HEK293 (cell line): Measurements from ENCODE around the gene ADAM23.

Experiments used
- CTCF ChIA-PET: fragments of 350-600 bp; formaldehyde crosslinking; extraction: SDS; loops from one replicate; lab custom pipeline; 2021; ENCODE audit warnings: antibody characterized with exemption; lab: Yijun Ruan, JAX
- POLR2A ChIA-PET: fragments of 300-600 bp; formaldehyde crosslinking; extraction: SDS; loops from one replicate; lab custom pipeline; 2020; ENCODE audit warnings: antibody characterized with exemption, inconsistent platforms; lab: Yijun Ruan, JAX
- H3K27ac ChIP-seq: fragments of 200-500 bp; sonication (Bioruptor generic); 2 replicates; pipeline ENCODE4 v1.5.1; 2014; ENCODE audit warnings: low read depth, low read length, control low read depth, inconsistent platforms; ENCODE audit errors: extremely low read depth
- H3K36me3 ChIP-seq, 2 experiments: fragments of 200-500 bp in 1 of 2; sonication (Bioruptor generic) in 1 of 2; 1 replicate in 1 of 2; 2 replicates in 1 of 2; pipeline ENCODE4 v1.5.1; 2014 to 2017; ENCODE audit warnings: inconsistent platforms in 2 of 2, low read length in 2 of 2; ENCODE audit not compliant: control insufficient read depth in 2 of 2, insufficient read depth in 1 of 2
- H3K4me1 ChIP-seq: fragments of 200-500 bp; sonication (Bioruptor generic); 2 replicates; pipeline ENCODE4 v1.5.1; 2014; ENCODE audit warnings: mild to moderate bottlenecking, low read length, inconsistent platforms; ENCODE audit not compliant: control insufficient read depth, insufficient read depth
- H3K4me3 ChIP-seq: 2 replicates; pipeline ENCODE4 v1.5.1; 2011; ENCODE audit warnings: low read depth, mild to moderate bottlenecking, control low read depth, low read length, moderate library complexity
- H3K9me3 ChIP-seq: fragments of 200-500 bp; sonication (Bioruptor generic); 2 replicates; pipeline ENCODE4 v1.5.1; 2014; ENCODE audit warnings: low read depth, low read length, inconsistent platforms; ENCODE audit not compliant: control insufficient read depth, insufficient read depth
- BCL11A ChIP-seq: fragments of 450-650 bp; formaldehyde crosslinking; IDR thresholded peaks from 2 replicates; pipeline ENCODE4 v1.5.1; 2016; ENCODE audit warnings: low read depth, missing biosample characterization, missing genetic modification characterization
- GFI1B ChIP-seq: fragments of 450-650 bp; formaldehyde crosslinking; IDR thresholded peaks from 2 replicates; pipeline ENCODE4 v1.5.1; 2016; ENCODE audit warnings: missing biosample characterization, missing genetic modification characterization
- MEIS1 ChIP-seq: sonication (generic); formaldehyde crosslinking; IDR thresholded peaks from 2 replicates; pipeline ENCODE4 v1.8.1; 2022; ENCODE audit warnings: missing genetic modification reagents, mild to moderate bottlenecking, borderline replicate concordance
- TCF7L2 ChIP-seq: IDR thresholded peaks from 2 replicates; pipeline ENCODE4 v1.6.1; 2011; ENCODE audit warnings: low read depth, mild to moderate bottlenecking, inconsistent platforms, low read length, moderate library complexity, borderline replicate concordance
- ZBTB21 ChIP-seq: fragments of 450-650 bp; formaldehyde crosslinking; IDR thresholded peaks from 2 replicates; pipeline ENCODE4 v1.5.1; 2017; ENCODE audit warnings: missing biosample characterization, missing genetic modification characterization
- ZFP41 ChIP-seq: fragments of 450-650 bp; formaldehyde crosslinking; IDR thresholded peaks from 2 replicates; pipeline ENCODE4 v1.5.1; 2016; ENCODE audit warnings: missing biosample characterization, missing genetic modification characterization, borderline replicate concordance
- ZNF146 ChIP-seq: fragments of 450-650 bp; formaldehyde crosslinking; IDR thresholded peaks from 2 replicates; pipeline ENCODE4 v1.5.1; 2016; ENCODE audit warnings: missing biosample characterization, missing genetic modification characterization
- ZNF404 ChIP-seq: fragments of 450-650 bp; formaldehyde crosslinking; IDR thresholded peaks from 2 replicates; pipeline ENCODE4 v1.5.1; 2017; ENCODE audit warnings: missing biosample characterization, missing genetic modification characterization
- ZNF514 ChIP-seq: fragments of 450-650 bp; formaldehyde crosslinking; IDR thresholded peaks from 2 replicates; pipeline ENCODE4 v1.5.1; 2016; ENCODE audit warnings: missing biosample characterization, missing genetic modification characterization
- ZNF521 ChIP-seq: fragments of 450-650 bp; formaldehyde crosslinking; IDR thresholded peaks from 2 replicates; pipeline ENCODE4 v1.5.1; 2017; ENCODE audit warnings: missing biosample characterization, mild to moderate bottlenecking, missing genetic modification characterization
- ZNF530 ChIP-seq: fragments of 450-650 bp; formaldehyde crosslinking; IDR thresholded peaks from 2 replicates; pipeline ENCODE4 v1.5.1; 2016; ENCODE audit warnings: low read depth, missing biosample characterization, missing genetic modification characterization
- ZNF654 ChIP-seq: fragments of 450-650 bp; formaldehyde crosslinking; IDR thresholded peaks from 2 replicates; pipeline ENCODE4 v1.5.1; 2016; ENCODE audit warnings: low read depth, missing biosample characterization, missing genetic modification characterization
- ZNF670 ChIP-seq: fragments of 450-650 bp; formaldehyde crosslinking; IDR thresholded peaks from 2 replicates; pipeline ENCODE4 v1.5.1; 2016; ENCODE audit warnings: missing biosample characterization, missing genetic modification characterization, low read depth
- TF ChIP-seq, protein P1 (sequence below): fragments of 450-650 bp; formaldehyde crosslinking; IDR thresholded peaks from 2 replicates; pipeline ENCODE4 v1.5.1; 2017; ENCODE audit warnings: missing biosample characterization, mild to moderate bottlenecking, missing genetic modification characterization, moderate library complexity
- TF ChIP-seq, protein P2 (sequence below): fragments of 450-650 bp; formaldehyde crosslinking; IDR thresholded peaks from 2 replicates; pipeline ENCODE4 v1.5.1; 2016; ENCODE audit warnings: missing biosample characterization, missing genetic modification characterization

The ADAM23 gene

DNA sequence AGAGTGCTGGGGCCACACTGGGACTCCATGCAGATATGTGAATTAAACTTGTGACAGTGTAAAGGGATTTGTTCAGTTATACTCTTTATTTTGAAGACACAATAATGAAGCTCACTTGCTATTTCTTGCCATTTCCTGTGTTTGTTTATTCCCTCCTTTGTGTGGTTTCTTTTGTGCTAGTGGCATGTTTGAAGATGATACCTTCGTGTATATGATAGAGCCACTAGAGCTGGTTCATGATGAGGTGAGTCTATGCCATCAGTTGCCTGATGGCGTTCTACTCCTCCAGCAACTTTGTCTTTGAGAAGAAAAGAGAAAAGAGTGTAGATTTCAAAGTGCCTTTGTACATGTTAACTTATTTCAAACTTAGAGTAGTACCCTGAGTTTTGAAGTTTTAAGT is 99.7 kb downstream of the ADAM23 start:
- no peaks in the 10 kb centered on the region for H3K9me3 ChIP-seq
- no peak overlapping the region for H3K4me3 ChIP-seq
- no peak overlapping the region for H3K27ac ChIP-seq
- H3K36me3 ChIP-seq = no peaks in the 10 kb centered on the region; a peak in 1 of 3 replicates
- no peak for TF ChIP-seq MEIS1 (CRISPR knock-in tag)
- no peak for TF ChIP-seq BCL11A (tag by site-specific recombination)
- TF ChIP-seq ZNF146 (tag by site-specific recombination) = no peak
- TF ChIP-seq TCF7L2 = no peak
- no peak for TF ChIP-seq ZBTB21 (tag by site-specific recombination)
- no peak for TF ChIP-seq ZNF514
- TF ChIP-seq GFI1B (tag by site-specific recombination) = no peak
- TF ChIP-seq ZNF670 (tag by site-specific recombination) = no peak
- no peaks in the 10 kb centered on the region for H3K4me1 ChIP-seq
- ChIA-PET CTCF (interaction anchor here (1.8 kb wide), 1 partner anchor 14 kb away, joined by 7 read pairs; no protein-coding TSS in a partner anchor), POLR2A (no interaction called here)

DNA sequence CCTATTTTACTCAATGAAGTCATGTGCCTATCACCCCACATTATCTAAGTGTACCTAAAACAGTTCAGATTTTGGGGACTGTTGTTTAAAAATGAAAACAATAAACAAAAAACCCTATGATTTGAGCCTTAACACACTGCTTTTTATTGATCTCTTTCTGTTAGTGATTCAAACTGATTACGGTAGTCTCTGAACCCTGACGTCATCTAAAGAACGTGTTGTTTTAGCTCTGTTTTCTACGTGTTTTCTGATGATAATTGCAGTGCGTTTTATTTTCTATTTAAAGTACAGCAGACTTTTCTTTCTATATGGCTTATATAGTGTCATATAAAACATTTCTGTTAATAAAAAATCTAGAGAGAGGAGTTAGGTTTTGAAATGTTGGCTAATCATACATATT is 105.1 kb downstream of the ADAM23 start:
- H3K36me3 ChIP-seq = peaks cover 0 to 10% of the 10 kb centered on the region in 2 experiments; a peak in 1 of 3 replicates
- ChIA-PET CTCF (interaction anchor here (0.6 to 2.8 kb wide), 2 partner anchors 11 to 67 kb away, joined by 4 to 12 read pairs; no protein-coding TSS in a partner anchor), POLR2A (no interaction called here)
- no peaks in the 10 kb centered on the region for H3K4me1 ChIP-seq
- no peaks in the 10 kb centered on the region for H3K9me3 ChIP-seq
- no peak overlapping the region for H3K27ac ChIP-seq
- H3K4me3 ChIP-seq = no peak overlapping the region
- TF ChIP-seq ZNF521 (no peak), ZNF530 (tag by site-specific recombination) (no peak)
- TF ChIP-seq, protein P1, sequence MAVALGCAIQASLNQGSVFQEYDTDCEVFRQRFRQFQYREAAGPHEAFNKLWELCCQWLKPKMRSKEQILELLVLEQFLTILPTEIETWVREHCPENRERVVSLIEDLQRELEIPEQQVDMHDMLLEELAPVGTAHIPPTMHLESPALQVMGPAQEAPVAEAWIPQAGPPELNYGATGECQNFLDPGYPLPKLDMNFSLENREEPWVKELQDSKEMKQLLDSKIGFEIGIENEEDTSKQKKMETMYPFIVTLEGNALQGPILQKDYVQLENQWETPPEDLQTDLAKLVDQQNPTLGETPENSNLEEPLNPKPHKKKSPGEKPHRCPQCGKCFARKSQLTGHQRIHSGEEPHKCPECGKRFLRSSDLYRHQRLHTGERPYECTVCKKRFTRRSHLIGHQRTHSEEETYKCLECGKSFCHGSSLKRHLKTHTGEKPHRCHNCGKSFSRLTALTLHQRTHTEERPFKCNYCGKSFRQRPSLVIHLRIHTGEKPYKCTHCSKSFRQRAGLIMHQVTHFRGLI (tag by site-specific recombination) = no peak

DNA sequence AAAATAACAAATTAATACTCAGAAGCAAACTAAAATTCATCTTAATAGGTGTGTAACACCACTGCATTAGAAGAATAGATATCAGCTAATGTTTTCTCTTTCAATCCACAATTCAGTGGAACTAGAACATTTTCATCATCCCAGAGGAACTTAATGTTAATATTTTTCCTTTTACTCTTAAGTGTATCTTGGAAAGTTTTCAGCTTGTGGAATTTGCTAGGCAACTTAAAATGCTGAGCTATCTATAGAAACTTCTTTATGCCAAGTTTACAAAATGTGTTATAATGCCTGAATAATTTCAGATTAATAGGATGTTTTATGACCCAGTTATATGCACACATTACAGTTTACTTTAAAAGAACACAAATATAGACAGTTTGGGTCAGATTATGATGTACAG is 112.4 kb downstream of the ADAM23 start:
- Histone ChIP-seq H3K27ac (no peak overlapping the region), H3K4me3 (no peak overlapping the region), H3K36me3 (peaks cover 3 to 7% of the 10 kb centered on the region in 2 experiments; a peak in 2 of 3 replicates)
- no peak for TF ChIP-seq ZBTB21 (tag by site-specific recombination)
- TF ChIP-seq ZNF404 = no peak
- TF ChIP-seq, all 188 proteins: peak for 0
- ChIA-PET POLR2A (no interaction called here), CTCF (interaction anchor here (0.6 to 2.1 kb wide), 6 partner anchors 8 to 600 kb away, joined by 3 to 9 read pairs (median 3); no protein-coding TSS in a partner anchor)
- H3K4me1 ChIP-seq = no peaks in the 10 kb centered on the region
- no peaks in the 10 kb centered on the region for H3K9me3 ChIP-seq

DNA sequence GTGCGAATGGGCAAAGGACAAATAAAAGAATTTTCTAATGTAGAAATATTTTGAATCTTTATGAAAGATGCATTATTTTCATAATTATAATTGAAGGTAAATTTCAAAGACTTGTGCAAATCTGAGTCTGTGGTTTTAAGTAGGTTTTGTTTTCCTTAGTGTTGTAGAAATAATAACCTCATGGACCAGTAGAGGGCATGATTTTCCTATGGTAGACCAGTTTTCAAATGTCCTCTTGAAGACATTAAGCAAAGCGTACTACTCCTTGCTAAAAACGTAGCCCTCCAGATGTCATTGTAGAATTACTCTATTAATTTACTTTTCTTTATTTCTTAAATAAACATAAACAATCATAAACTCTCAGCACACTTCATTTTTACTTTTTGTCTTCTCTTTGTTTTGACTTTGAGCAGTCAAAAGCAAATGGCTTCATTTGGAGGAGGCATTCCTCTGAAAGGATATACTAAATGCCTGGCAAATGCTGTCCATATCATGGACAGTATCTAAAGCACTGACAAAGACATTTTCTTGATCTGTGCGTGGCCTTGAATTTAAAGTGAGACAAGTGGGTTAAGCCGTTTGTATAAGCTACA is 113.1 kb downstream of the ADAM23 start:
- Histone ChIP-seq H3K27ac (no peak overlapping the region), H3K9me3 (no peaks in the 10 kb centered on the region), H3K4me3 (no peak overlapping the region)
- TF ChIP-seq, protein P2, sequence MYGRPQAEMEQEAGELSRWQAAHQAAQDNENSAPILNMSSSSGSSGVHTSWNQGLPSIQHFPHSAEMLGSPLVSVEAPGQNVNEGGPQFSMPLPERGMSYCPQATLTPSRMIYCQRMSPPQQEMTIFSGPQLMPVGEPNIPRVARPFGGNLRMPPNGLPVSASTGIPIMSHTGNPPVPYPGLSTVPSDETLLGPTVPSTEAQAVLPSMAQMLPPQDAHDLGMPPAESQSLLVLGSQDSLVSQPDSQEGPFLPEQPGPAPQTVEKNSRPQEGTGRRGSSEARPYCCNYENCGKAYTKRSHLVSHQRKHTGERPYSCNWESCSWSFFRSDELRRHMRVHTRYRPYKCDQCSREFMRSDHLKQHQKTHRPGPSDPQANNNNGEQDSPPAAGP (tag by site-specific recombination) = no peak
- TF ChIP-seq ZFP41 (tag by site-specific recombination) (no peak), ZNF654 (tag by site-specific recombination) (peak; percentile 35; the same call in 1 of the 2 replicates)
- TF ChIP-seq, all 188 proteins: peak for 1
- ChIA-PET CTCF (interaction anchor here (0.7 to 2.8 kb wide), 7 partner anchors 9 to 745 kb away, joined by 3 to 26 read pairs (median 4); no protein-coding TSS in a partner anchor), POLR2A (no interaction called here)
- H3K36me3 ChIP-seq = peaks cover 3 to 7% of the 10 kb centered on the region in 2 experiments; a peak in 2 of 3 replicates
- no peaks in the 10 kb centered on the region for H3K4me1 ChIP-seq
